Activated CD4-positive, alpha-beta memory T cell treated with anti-CD3 and anti-CD28 coated beads for 36 hours (primary cell): ENCODE measurements around the gene CIC. TPM values are rescaled to one million over a fixed set of nuclear protein-coding genes. Genes with fewer than 3 reads are reported as not detected.

Experiments
- CTCF ChIA-PET: fragments of 350-600 bp; sonication (Branson Sonifier 250); formaldehyde crosslinking; loops from one replicate; lab custom pipeline; 2021; ENCODE audit warnings: antibody characterized with exemption, inconsistent platforms; lab: Charles Lee
- POLR2A ChIA-PET: fragments of 350-600 bp; sonication (Branson Sonifier 250); formaldehyde crosslinking; loops from one replicate; lab custom pipeline; 2021; ENCODE audit warnings: antibody characterized with exemption; lab: Charles Lee
- DNase-seq: peaks from one replicate; pipeline ENCODE4 v3.0.0-alpha.2; 2020
- H3K27ac Mint-ChIP-seq: one replicate; pipeline ENCODE4 v1.8.0; 2021; ENCODE audit warnings: mixed read lengths
- H3K27me3 Mint-ChIP-seq: one replicate; pipeline ENCODE4 v1.8.0; 2021; ENCODE audit warnings: mixed read lengths
- H3K36me3 Mint-ChIP-seq: one replicate; pipeline ENCODE4 v1.8.0; 2021; ENCODE audit warnings: mixed read lengths
- H3K4me1 Mint-ChIP-seq: one replicate; pipeline ENCODE4 v1.8.0; 2021; ENCODE audit warnings: low read depth, mixed read lengths
- H3K4me3 Mint-ChIP-seq: one replicate; pipeline ENCODE4 v1.8.0; 2021; ENCODE audit warnings: mild to moderate bottlenecking, mixed read lengths
- H3K9me3 Mint-ChIP-seq: one replicate; pipeline ENCODE4 v1.8.0; 2021; ENCODE audit warnings: mixed read lengths
- intact Hi-C: fragments of 100-400 bp; cut with micrococcal nuclease; formaldehyde crosslinking; loops from one replicate; pipeline ENCODE4 v1.15.1; 2023
- total RNA-seq, 2 experiments: library from RNA; stranded (reverse); gene quantifications; one replicate each; pipeline ENCODE4 v1.2.3, GENCODE V29; 2021

The CIC gene
- total RNA-seq, 2 experiments from 2014 or later = 56.9 to 64.2 TPM

DNA sequence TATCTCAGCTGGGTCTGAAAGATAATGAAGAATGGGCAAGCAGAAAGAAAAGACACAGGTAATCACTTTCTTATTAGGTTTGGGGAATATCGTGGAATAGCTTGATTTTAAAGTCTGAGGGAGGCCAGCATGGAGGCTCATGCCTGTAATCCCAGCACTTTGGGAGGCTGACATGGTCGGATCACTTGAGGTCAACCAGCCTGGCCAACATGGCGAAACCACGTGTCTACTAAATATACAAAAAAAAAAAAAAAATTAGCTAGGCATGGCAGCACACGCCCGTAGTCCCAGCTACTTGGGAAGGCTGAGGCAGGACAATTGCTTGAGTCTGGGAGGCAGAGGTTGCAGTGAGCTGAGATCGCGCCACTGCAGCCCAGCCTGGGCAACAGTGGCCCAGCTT lies 34.8 kb downstream of the CIC start:
- Mint-ChIP-seq H3K27me3 (no peaks in the 10 kb centered on the region), H3K36me3 (no peaks in the 10 kb centered on the region), H3K4me3 (peak overlapping the region; percentile 8), H3K27ac (no peak overlapping the region), H3K4me1 (peaks cover 25% of the 10 kb centered on the region), H3K9me3 (no peaks in the 10 kb centered on the region)
- DNase-seq = no peak
- POLR2A ChIA-PET = no interaction called here
- CTCF ChIA-PET = interaction anchor here (0.7 to 0.9 kb wide), 2 partner anchors 135 to 171 kb away, joined by 3 read pairs; partner anchors contain the start of gene POU2F2
- intact Hi-C loops = loop anchor here (5.0 kb wide), 1 partner anchor 118 kb away; no protein-coding TSS in a partner anchor

DNA sequence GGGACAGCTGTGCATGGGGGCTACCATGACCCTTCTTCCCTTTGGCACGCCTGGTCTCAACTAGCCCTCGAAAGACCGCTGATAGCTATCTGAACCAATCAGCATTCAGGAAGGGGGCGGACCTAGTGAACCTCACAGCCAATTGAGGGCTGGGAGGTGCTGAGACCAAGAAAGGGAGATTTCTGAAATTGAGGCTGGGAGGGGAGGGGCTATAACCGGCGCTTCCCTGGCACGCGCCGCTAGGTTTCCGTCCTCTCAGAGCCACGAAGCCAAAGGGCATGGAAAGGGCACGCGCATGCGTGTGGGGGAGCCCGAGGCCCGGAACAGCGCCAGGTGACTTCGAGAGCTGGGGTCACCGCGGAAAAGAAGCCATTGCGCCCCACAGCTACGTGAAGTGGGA lies 37.6 kb downstream of the CIC start:
- DNase-seq = no peak
- Mint-ChIP-seq H3K27me3 (peaks cover 2% of the 10 kb centered on the region), H3K4me3 (no peak overlapping the region), H3K36me3 (no peaks in the 10 kb centered on the region), H3K27ac (no peak overlapping the region), H3K9me3 (no peaks in the 10 kb centered on the region), H3K4me1 (peaks cover 19% of the 10 kb centered on the region)
- intact Hi-C loops = no loop called here
- CTCF ChIA-PET = no interaction called here
- POLR2A ChIA-PET = interaction anchor here (0.6 kb wide), 1 partner anchor 17 kb away, joined by 3 read pairs; no protein-coding TSS in a partner anchor

DNA sequence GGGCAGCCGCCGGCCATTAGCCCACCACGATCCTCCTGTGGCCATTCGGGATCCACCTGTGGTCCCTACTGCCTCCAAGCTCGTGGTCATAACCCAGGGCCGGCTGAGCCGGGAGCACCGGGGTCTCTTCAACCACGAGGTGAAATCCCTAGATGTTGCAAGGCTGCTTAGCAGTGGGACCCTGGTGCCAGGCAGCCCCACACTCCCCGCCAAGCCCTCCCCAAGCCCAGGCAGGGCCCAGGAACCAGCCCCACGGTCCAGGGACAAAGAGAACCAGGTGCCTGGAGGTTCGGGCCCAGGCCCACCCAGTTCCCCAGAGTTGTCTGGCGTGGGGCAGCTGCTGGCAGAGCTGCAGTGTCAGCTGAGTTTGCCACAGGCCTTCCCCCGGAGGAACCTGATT lies 40.6 kb downstream of the CIC start:
- Mint-ChIP-seq H3K27me3 (peaks cover 25% of the 10 kb centered on the region), H3K36me3 (no peaks in the 10 kb centered on the region), H3K4me3 (no peak overlapping the region), H3K4me1 (peaks cover 12% of the 10 kb centered on the region), H3K27ac (no peak overlapping the region), H3K9me3 (no peaks in the 10 kb centered on the region)
- intact Hi-C loops = no loop called here
- ChIA-PET CTCF (no interaction called here), POLR2A (no interaction called here)
- no peak for DNase-seq

DNA sequence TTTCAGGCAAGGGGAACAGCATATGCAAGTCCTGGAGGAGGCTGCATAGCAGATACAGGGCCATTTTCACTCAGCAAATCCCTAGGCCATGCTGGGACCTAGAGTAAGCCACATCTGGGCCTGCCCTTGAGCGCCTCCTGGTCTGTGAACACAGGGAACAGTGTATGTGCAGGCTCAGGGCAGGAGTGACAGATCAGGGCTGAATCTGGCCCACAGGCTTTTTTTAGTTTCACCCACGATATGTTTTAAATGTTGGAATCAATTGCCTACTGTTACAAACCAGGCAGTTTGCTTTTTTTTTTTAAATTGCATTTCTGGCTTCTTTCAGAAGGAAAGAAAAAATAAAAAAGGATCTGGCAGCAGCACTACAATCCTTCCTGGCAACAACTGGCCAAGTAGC lies 42.6 kb downstream of the CIC start:
- Mint-ChIP-seq H3K27ac (no peak overlapping the region), H3K27me3 (peaks cover 30% of the 10 kb centered on the region), H3K9me3 (no peaks in the 10 kb centered on the region), H3K36me3 (no peaks in the 10 kb centered on the region), H3K4me1 (peaks cover 14% of the 10 kb centered on the region), H3K4me3 (no peak overlapping the region)
- intact Hi-C loops = no loop called here
- ChIA-PET CTCF (interaction anchor here (1.1 kb wide), 1 partner anchor 33 kb away, joined by 3 read pairs; no protein-coding TSS in a partner anchor), POLR2A (no interaction called here)
- no peak for DNase-seq

DNA sequence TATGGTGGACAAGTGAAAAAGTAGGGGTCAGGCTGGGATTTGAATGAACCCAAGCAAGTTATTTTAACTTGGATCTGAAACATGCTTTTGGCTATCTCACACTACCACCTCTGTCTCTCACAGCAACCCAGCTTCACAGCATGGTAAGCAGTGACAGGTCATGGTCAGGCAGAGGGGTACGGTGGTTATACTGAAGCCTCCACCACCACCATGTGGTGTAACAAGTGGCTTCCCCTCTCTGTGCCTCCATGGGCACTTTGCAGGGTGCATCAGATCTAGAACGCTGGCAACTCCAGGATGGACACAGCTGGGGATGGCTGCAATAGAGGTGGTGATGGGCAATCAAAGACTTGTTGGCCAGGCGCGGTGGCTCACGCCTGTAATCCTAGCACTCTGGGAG lies 43.3 kb downstream of the CIC start:
- H3K27me3 Mint-ChIP-seq = peaks cover 30% of the 10 kb centered on the region
- ChIA-PET POLR2A (no interaction called here), CTCF (no interaction called here)
- H3K4me3 Mint-ChIP-seq = no peak overlapping the region
- H3K36me3 Mint-ChIP-seq = no peaks in the 10 kb centered on the region
- H3K4me1 Mint-ChIP-seq = peaks cover 18% of the 10 kb centered on the region
- no peak overlapping the region for H3K27ac Mint-ChIP-seq
- DNase-seq = no peak
- no peaks in the 10 kb centered on the region for H3K9me3 Mint-ChIP-seq
- intact Hi-C loops = no loop called here

DNA sequence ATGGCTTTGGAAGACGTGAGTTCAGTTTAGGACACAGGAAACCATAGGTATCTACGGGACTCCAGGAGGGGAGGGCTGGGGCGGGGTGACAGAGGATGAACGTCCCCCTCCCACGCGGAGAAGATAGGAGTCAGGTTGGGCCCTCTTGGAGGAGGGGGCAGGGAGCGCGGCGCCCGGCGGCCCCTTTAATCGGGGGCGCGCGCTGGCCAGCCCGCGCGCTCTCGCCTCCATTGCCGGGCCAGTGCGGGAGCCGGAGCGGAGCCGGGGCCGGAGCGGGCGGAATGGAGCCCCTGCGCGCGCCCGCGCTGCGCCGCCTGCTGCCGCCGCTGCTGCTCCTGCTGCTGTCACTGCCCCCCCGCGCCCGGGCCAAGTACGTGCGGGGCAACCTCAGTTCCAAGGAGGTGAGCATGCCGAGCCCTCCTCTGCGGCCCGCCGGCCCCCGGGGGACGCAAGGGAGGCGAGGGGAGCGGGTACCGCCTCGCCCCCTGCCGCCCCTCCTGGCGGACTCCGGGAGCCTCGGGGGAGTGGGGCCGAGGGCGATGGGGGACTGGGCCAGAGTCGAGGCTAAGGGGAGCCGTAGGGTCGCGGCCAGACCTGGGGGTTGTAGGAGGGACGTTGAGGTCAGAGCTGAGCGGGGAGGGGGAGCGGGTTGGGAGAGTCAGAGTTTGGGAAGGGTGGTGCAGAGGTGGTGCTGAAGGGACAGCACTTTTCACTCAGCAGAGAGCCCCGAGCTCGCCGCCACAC lies 44.2 kb downstream of the CIC start, which contains the start of gene TMEM145:
Gene TMEM145 (plus strand): TSS at position 214 of the 744 bp plus-strand sequence. CDS start 68 bp downstream, at position 282.
- Mint-ChIP-seq H3K4me1 (peaks cover 18% of the 10 kb centered on the region), H3K9me3 (no peaks in the 10 kb centered on the region), H3K4me3 (peak within 1 kb of the TSS; percentile 58), H3K36me3 (no peaks in the 10 kb centered on the region), H3K27ac (no peak within 1 kb of the TSS), H3K27me3 (peaks cover 30% of the 10 kb centered on the region)
- intact Hi-C loops = no loop called here
- POLR2A ChIA-PET = no interaction called here
- CTCF ChIA-PET = no interaction called here
- DNase-seq = peak; percentile 55

DNA sequence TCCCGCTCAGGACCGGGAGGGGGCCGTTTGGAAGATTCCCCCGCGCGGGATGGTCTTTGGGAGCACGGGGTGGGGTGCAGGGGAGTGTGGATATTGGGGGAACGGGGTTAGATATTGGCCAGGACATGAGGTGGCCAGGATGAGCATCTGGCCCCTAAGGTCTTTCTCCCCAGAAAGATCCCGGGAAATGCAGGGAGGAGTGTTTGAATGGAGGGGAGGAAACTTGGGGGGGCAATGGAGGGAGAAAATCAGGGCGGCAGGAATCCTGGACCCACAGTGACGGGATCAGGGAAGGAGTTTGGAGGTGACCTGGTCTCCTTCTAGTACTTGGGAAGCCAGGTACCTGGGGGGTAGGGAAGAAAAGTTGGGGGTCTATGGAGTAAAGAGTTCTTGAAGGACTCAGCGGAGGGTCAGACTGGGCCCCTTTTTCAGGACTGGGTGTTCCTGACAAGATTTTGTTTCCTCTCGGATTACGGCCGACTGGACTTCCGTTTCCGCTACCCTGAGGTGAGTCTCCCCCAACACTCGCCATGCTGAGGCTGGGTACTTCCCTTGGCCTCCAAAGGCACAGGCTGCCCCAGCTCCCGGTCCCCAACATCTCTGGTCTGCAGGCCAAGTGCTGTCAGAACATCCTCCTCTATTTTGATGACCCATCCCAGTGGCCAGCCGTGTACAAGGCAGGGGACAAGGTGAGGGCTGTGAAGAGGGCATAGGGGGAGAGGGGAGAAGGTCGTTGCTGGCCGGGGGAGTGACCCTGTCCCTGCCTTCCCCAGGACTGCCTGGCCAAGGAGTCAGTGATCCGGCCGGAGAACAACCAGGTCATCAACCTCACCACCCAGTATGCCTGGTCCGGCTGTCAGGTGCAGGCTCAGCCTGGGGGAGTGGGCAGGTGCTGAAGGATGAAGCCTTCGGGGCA lies 45.0 kb downstream of the CIC start:
- peak overlapping the region; percentile 36 for H3K4me3 Mint-ChIP-seq
- intact Hi-C loops = no loop called here
- no peak for DNase-seq
- no peaks in the 10 kb centered on the region for H3K36me3 Mint-ChIP-seq
- H3K27me3 Mint-ChIP-seq = peaks cover 30% of the 10 kb centered on the region
- peaks cover 18% of the 10 kb centered on the region for H3K4me1 Mint-ChIP-seq
- ChIA-PET POLR2A (no interaction called here), CTCF (no interaction called here)
- H3K27ac Mint-ChIP-seq = no peak overlapping the region
- H3K9me3 Mint-ChIP-seq = no peaks in the 10 kb centered on the region

DNA sequence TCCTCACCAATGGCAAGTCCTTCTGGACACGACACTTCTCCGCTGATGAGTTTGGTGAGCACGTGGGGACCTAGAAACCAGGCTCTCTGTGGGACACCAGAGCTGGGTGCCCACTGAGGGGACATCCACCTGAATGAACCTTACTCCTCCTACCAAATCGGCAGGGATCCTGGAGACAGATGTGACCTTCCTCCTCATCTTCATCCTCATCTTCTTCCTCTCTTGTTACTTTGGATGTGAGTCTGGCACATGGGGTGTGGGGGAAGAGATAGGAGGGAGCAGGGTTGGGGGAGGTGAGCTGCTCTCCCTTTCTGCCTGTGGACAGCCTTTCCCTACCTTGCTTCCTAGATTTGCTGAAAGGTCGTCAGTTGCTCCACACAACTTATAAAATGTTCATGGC lies 46.0 kb downstream of the CIC start:
- POLR2A ChIA-PET = interaction anchor here (1.0 kb wide), 1 partner anchor 13 kb away, joined by 3 read pairs; the partner anchor contains the start of gene PAFAH1B3
- H3K4me3 Mint-ChIP-seq = no peak overlapping the region

DNA sequence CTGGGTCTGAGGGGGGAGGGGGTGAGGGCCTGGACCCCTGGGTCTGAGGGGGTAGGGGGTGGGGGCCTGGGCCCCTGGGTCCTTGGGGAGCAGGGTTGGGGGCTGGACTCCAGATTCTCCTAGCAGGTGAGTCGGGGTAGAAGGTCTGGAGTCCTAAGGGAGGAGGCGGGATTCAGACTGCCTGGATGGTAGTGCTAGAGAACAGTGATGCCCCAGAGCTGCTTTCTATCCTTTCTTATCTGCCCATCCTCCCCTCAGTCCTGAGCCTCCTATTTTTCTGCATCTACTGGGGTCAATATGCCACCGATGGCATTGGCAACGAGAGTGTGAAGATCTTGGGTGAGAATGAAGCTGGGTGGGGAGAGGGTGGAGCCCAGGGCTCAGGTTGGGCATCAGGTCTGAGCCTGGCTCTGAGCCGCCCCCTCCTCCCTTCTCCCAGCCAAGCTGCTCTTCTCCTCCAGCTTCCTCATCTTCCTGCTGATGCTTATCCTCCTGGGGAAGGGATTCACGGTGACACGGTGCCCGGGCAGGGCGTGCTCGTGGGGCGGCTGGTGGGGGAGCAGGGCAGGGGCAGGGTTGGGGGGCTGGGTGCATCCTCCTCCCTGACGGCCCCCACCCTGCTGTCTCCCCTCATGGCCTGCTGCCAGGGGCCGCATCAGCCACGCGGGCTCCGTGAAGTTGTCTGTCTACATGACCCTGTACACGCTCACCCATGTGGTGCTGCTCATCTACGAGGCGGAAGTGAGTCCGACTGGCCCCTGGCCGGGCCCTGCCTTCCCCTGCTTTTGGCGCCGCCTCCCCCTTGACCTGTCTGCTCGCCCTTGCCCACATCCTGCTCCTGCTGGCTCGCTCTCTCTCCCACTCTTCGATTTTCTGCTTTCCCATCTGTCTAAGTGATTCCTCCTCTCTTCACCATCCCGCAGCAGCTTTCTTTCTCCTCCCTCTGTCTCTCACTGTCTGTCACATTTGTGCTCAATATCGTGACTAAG lies 47.5 kb downstream of the CIC start:
- Mint-ChIP-seq H3K27ac (peak overlapping the region; percentile 4), H3K4me1 (peaks cover 18% of the 10 kb centered on the region), H3K9me3 (no peaks in the 10 kb centered on the region), H3K27me3 (peaks cover 28% of the 10 kb centered on the region), H3K36me3 (no peaks in the 10 kb centered on the region), H3K4me3 (no peak overlapping the region)
- ChIA-PET POLR2A (no interaction called here), CTCF (no interaction called here)
- intact Hi-C loops = no loop called here
- no peak for DNase-seq

More for the DNA sequence above, 46.0 kb downstream of the CIC start:
- Mint-ChIP-seq H3K27ac (no peak overlapping the region), H3K27me3 (peaks cover 30% of the 10 kb centered on the region), H3K4me1 (peaks cover 18% of the 10 kb centered on the region), H3K9me3 (no peaks in the 10 kb centered on the region), H3K36me3 (no peaks in the 10 kb centered on the region)
- intact Hi-C loops = no loop called here
- no peak for DNase-seq
- CTCF ChIA-PET = no interaction called here

DNA sequence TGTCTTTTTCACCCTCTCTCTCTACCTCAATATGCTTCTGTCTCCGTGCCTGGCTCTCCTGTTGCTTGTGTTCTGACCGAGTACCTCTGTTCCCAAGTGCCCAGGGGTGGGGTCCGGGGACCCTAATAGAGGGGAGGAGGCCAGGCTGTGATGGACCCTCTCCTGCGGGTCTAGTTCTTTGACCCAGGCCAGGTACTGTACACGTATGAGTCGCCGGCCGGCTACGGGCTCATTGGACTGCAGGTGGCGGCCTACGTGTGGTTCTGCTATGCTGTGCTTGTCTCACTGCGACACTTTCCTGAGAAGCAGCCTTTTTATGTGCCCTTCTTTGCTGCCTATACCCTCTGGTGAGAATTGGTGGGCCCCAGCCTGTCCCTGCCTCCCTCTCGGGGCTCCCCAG lies 48.5 kb downstream of the CIC start:
- H3K4me1 Mint-ChIP-seq = peaks cover 17% of the 10 kb centered on the region
- H3K27me3 Mint-ChIP-seq = peaks cover 22% of the 10 kb centered on the region
- intact Hi-C loops = no loop called here
- H3K9me3 Mint-ChIP-seq = no peaks in the 10 kb centered on the region
- no peaks in the 10 kb centered on the region for H3K36me3 Mint-ChIP-seq
- no peak overlapping the region for H3K4me3 Mint-ChIP-seq
- no peak overlapping the region for H3K27ac Mint-ChIP-seq
- ChIA-PET CTCF (no interaction called here), POLR2A (no interaction called here)
- DNase-seq = no peak

DNA sequence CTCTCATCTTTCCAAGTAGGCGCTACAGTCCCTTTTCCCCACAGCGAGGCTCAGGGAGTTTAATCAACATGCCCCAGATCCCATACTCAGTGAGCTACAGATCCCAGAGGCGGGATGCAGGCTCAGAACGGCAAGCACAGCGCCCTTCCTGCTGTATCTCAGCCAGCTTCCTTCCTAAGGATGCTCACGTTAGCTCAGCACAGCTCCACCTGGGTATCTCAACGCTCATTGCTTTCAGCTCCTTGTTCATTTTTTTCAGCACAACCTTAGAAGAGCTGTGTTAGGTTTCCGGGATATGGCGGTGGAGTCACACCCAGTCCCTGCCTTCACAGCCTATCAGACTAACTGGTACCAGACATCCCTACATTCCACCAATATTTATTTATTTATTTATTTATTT lies 53.3 kb downstream of the CIC start:
- peaks cover 13% of the 10 kb centered on the region for H3K27me3 Mint-ChIP-seq
- peaks cover 3% of the 10 kb centered on the region for H3K36me3 Mint-ChIP-seq
- DNase-seq = no peak
- ChIA-PET POLR2A (no interaction called here), CTCF (interaction anchor here (0.9 to 1.5 kb wide), 4 partner anchors 79 to 214 kb away, joined by 3 to 4 read pairs (median 4); partner anchors contain the start of gene GSK3A)
- H3K4me3 Mint-ChIP-seq = no peak overlapping the region
- peaks cover 19% of the 10 kb centered on the region for H3K4me1 Mint-ChIP-seq
- intact Hi-C loops = no loop called here
- H3K27ac Mint-ChIP-seq = no peak overlapping the region
- H3K9me3 Mint-ChIP-seq = no peaks in the 10 kb centered on the region
